SK-N-SH treated with all-trans-retinoic acid at 6 μM for 48 hours (cell line): ENCODE data around the gene DNAJC10.

Source experiments
- ARNTL ChIP-seq: fragments of 450-650 bp; formaldehyde crosslinking; IDR thresholded peaks from 2 replicates; pipeline ENCODE4 v1.5.0; 2020; ENCODE audit warnings: low read depth, mild to moderate bottlenecking, moderate library complexity, borderline replicate concordance
- BACH2 ChIP-seq: fragments of 250-450 bp; sonication (Bioruptor Pico); IDR thresholded peaks from 2 replicates; pipeline ENCODE4 v1.9.0; 2021; ENCODE audit warnings: mild to moderate bottlenecking, borderline replicate concordance
- ESRRG ChIP-seq: fragments of 250-450 bp; sonication (Bioruptor Pico); IDR thresholded peaks from 2 replicates; pipeline ENCODE4 v1.6.1; 2021; ENCODE audit warnings: mild to moderate bottlenecking
- GLIS3 ChIP-seq: fragments of 250-450 bp; sonication (Bioruptor Pico); IDR thresholded peaks from 2 replicates; pipeline ENCODE4 v1.5.0; 2020; ENCODE audit warnings: mild to moderate bottlenecking, moderate library complexity
- OSR1 ChIP-seq: fragments of 250-450 bp; sonication (Bioruptor Pico); IDR thresholded peaks from 2 replicates; pipeline ENCODE4 v1.8.0; 2022; ENCODE audit warnings: moderate library complexity, mild to moderate bottlenecking, inconsistent platforms
- RARB ChIP-seq: fragments of 250-450 bp; sonication (Bioruptor Pico); IDR thresholded peaks from 2 replicates; pipeline ENCODE4 v1.8.0; 2021; ENCODE audit warnings: mild to moderate bottlenecking, moderate library complexity
- TOX ChIP-seq: fragments of 250-450 bp; sonication (Bioruptor Pico); IDR thresholded peaks from 2 replicates; pipeline ENCODE4 v1.8.0; 2021; ENCODE audit warnings: mild to moderate bottlenecking, moderate library complexity, borderline replicate concordance
- ZFP3 ChIP-seq: fragments of 250-450 bp; sonication (Bioruptor Pico); IDR thresholded peaks from 2 replicates; pipeline ENCODE4 v1.5.0; 2020; ENCODE audit warnings: mild to moderate bottlenecking, moderate library complexity
- ZFP30 ChIP-seq: fragments of 450-650 bp; formaldehyde crosslinking; IDR thresholded peaks from 2 replicates; pipeline ENCODE4 v1.5.0; 2022; ENCODE audit warnings: mild to moderate bottlenecking, moderate library complexity
- ZNF70 ChIP-seq: fragments of 450-650 bp; formaldehyde crosslinking; IDR thresholded peaks from 2 replicates; pipeline ENCODE4 v1.5.0; 2020; ENCODE audit warnings: mild to moderate bottlenecking, moderate library complexity
- ZNF8 ChIP-seq: fragments of 450-650 bp; formaldehyde crosslinking; IDR thresholded peaks from 2 replicates; pipeline ENCODE4 v1.5.0; 2020; ENCODE audit warnings: mild to moderate bottlenecking, moderate library complexity
- TF ChIP-seq, protein P1 (sequence below): fragments of 250-450 bp; sonication (Bioruptor Pico); IDR thresholded peaks from 2 replicates; pipeline ENCODE4 v1.8.0; 2020; ENCODE audit warnings: mild to moderate bottlenecking, moderate library complexity, borderline replicate concordance
- TF ChIP-seq, protein P2 (sequence below): fragments of 250-450 bp; sonication (Bioruptor Pico); IDR thresholded peaks from 2 replicates; pipeline ENCODE4 v1.5.1; 2020; ENCODE audit warnings: low read depth, mild to moderate bottlenecking, moderate library complexity
- TF ChIP-seq, protein P3 (sequence below): fragments of 250-450 bp; sonication (Bioruptor Pico); IDR thresholded peaks from 2 replicates; pipeline ENCODE4 v1.8.0; 2021; ENCODE audit warnings: low read depth, mild to moderate bottlenecking, moderate library complexity, borderline replicate concordance

DNA sequence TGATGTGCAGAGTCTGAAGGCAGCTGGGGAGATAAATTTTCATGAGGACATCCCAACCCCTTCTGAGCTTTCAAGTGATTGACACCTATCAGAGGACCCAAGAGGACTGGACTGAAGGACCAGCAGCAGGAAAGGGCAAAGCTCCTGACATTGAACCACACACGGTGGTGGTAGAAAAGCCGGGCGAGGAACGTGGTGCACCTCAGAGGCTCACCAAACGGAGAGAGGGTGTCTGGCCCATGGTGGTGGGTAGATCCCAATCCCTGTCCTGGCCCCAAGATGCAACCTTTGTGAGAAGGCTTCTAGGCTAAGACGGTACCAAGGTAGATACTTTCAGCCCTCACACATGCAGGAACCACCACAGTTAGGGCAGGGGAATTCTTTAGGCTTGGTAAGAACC lies 98.3 kb downstream of the DNAJC10 start:
- TF ChIP-seq, protein P1, sequence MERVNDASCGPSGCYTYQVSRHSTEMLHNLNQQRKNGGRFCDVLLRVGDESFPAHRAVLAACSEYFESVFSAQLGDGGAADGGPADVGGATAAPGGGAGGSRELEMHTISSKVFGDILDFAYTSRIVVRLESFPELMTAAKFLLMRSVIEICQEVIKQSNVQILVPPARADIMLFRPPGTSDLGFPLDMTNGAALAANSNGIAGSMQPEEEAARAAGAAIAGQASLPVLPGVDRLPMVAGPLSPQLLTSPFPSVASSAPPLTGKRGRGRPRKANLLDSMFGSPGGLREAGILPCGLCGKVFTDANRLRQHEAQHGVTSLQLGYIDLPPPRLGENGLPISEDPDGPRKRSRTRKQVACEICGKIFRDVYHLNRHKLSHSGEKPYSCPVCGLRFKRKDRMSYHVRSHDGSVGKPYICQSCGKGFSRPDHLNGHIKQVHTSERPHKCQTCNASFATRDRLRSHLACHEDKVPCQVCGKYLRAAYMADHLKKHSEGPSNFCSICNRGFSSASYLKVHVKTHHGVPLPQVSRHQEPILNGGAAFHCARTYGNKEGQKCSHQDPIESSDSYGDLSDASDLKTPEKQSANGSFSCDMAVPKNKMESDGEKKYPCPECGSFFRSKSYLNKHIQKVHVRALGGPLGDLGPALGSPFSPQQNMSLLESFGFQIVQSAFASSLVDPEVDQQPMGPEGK (CRISPR knock-in tag), result no peak
- TF ChIP-seq OSR1 (no peak), BACH2 (CRISPR knock-in tag) (no peak), ARNTL (no peak), ZNF8 (CRISPR knock-in tag) (no peak), TOX (no peak), ZFP30 (CRISPR knock-in tag) (no peak), ESRRG (CRISPR knock-in tag) (no peak), RARB (no peak), GLIS3 (CRISPR knock-in tag) (no peak), ZNF70 (CRISPR knock-in tag) (no peak), ZFP3 (CRISPR knock-in tag) (no peak)
- TF ChIP-seq, protein P2, sequence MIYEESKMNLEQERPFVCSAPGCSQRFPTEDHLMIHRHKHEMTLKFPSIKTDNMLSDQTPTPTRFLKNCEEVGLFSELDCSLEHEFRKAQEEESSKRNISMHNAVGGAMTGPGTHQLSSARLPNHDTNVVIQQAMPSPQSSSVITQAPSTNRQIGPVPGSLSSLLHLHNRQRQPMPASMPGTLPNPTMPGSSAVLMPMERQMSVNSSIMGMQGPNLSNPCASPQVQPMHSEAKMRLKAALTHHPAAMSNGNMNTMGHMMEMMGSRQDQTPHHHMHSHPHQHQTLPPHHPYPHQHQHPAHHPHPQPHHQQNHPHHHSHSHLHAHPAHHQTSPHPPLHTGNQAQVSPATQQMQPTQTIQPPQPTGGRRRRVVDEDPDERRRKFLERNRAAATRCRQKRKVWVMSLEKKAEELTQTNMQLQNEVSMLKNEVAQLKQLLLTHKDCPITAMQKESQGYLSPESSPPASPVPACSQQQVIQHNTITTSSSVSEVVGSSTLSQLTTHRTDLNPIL (CRISPR knock-in tag), result no peak
- TF ChIP-seq, protein P3, sequence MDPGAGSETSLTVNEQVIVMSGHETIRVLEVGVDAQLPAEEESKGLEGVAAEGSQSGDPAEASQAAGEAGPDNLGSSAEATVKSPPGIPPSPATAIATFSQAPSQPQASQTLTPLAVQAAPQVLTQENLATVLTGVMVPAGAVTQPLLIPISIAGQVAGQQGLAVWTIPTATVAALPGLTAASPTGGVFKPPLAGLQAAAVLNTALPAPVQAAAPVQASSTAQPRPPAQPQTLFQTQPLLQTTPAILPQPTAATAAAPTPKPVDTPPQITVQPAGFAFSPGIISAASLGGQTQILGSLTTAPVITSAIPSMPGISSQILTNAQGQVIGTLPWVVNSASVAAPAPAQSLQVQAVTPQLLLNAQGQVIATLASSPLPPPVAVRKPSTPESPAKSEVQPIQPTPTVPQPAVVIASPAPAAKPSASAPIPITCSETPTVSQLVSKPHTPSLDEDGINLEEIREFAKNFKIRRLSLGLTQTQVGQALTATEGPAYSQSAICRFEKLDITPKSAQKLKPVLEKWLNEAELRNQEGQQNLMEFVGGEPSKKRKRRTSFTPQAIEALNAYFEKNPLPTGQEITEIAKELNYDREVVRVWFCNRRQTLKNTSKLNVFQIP (CRISPR knock-in tag), result no peak
